ENCODE data around the gene PYGM.

Gene PYGM

DNA sequence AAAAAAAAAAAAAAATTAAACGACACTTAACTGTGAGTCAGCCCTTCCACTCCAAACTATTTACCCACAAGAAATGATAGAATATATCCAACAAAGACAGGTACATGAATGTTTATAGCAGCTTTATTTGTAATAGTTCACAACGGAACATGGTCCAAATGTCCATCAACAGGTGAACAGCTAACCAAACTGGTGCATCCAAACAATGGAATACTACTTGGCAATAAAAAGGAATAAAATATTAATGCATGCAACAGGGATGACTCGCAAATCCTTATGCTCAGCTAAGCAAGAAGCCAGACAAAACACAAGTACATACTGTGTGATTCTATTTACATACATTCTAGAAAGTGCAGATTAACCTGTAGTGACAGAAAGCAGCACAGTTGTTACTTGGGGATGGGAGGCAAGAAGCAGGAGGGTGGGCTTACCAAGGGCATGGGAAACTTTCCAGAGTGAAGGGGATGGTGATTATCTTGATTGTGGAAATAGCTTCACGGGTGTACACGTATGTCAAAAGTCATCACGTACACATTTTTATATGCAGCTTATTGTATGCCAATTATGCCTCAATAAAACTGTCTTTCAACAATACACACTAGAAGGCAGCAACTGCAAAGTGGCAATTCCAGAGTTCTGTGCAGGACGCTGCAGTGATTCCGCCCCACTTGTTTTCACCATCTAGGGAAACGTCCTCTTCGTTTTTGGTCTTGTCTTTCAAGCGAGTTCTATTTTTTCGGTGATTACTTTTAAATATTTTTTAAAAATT lies 25.2 kb upstream of the PYGM start:
- in situ Hi-C loops (cut with MboI; ENCODE audit: low sequenced_read_pairs, unreplicated experiment), result no loop called here

GRCh38 chr11:64778473-64779298 lies 18.9 kb upstream of the PYGM start, which contains the start of gene SF1:
Gene SF1, minus strand, starts transcription at chr11:64778542. Its CDS starts 150 bp downstream, at chr11:64778392.
- in situ Hi-C loops (cut with MboI; ENCODE audit: low sequenced_read_pairs, unreplicated experiment), result no loop called here
- peak; percentile 97 for DNase-seq (ENCODE audit: low spot score)
- no peak for TF ChIP-seq CTCF (IDR thresholded peaks at IDR 0.05; ENCODE audit: borderline replicate concordance, control extremely low read depth, extremely low read depth, insufficient read depth, missing control alignments)

More for the DNA sequence above, 25.2 kb upstream of the PYGM start:
- DNase-seq (ENCODE audit: low spot score), result no peak
- TF ChIP-seq CTCF (IDR thresholded peaks at IDR 0.05; ENCODE audit: borderline replicate concordance, control extremely low read depth, extremely low read depth, insufficient read depth, missing control alignments), result no peak

GRCh38 chr11:64778223-64778472 lies 18.4 kb upstream of the PYGM start:
- no peak for TF ChIP-seq CTCF (IDR thresholded peaks at IDR 0.05; ENCODE audit: borderline replicate concordance, control extremely low read depth, extremely low read depth, insufficient read depth, missing control alignments)
- in situ Hi-C loops (cut with MboI; ENCODE audit: low sequenced_read_pairs, unreplicated experiment), result no loop called here
- DNase-seq (ENCODE audit: low spot score), result no peak

DNA sequence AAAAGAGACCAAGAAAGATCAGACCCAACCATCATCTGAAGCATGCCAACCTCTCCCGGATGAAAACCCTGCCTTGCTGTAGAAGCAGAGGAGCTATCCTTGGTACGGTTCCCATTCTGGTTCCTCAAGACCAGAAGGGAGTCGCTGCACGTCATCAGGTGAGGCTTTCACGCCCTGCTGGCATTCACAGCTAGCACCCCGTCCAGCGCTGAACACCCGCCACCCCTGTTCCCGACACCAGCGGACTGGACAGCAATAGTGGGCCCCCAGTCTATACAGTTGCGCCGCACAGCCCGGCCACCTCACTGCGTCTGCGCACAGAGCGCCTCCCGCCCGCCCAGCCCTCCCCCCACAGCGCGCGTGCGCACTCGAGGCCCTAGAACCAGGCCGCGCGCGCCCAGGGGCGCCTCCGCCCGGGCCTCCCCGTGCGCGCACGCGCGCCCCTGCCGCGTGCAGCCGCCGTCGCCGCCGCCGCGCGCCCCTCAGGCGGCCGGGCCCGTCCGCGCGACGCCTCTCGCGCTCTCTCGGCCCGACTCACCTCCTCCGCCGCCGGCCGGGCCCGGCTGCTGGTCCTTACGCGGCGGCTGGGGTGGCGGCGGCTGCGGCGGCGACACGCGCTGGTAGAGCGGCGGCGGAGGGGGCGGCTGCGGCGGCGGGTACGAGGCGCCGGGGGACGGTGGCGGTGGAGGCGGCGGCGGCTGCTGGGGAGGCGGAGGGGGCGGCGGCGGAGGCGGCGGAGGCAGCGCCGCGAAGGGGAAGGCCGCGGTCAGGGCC lies 17.9 kb upstream of the PYGM start:
- in situ Hi-C loops (cut with MboI; ENCODE audit: low sequenced_read_pairs, unreplicated experiment), result no loop called here
- no peak for TF ChIP-seq CTCF (IDR thresholded peaks at IDR 0.05; ENCODE audit: borderline replicate concordance, control extremely low read depth, extremely low read depth, insufficient read depth, missing control alignments)
- DNase-seq (ENCODE audit: low spot score), result peak; percentile 94

DNA sequence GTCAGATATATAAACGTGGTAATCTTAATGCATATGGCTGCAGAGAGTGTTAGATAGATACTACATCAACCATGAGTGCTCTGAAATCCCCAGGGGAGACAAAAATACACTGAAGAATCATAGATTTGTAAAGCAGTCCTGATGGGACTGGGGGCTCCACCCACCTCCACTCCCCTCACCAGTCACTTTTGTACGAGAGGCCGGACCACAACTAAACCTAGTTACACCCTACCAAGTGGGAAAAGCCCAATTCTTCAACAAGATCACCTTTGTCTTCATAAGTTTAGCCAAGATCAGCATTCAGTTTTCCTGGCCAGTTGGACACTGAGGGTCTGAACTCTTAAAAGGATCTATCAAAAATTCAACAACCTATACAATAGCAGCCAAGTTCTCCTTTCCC lies 17.1 kb upstream of the PYGM start:
- no peak for TF ChIP-seq CTCF (IDR thresholded peaks at IDR 0.05; ENCODE audit: borderline replicate concordance, control extremely low read depth, extremely low read depth, insufficient read depth, missing control alignments)
- in situ Hi-C loops (cut with MboI; ENCODE audit: low sequenced_read_pairs, unreplicated experiment), result no loop called here
- no peak for DNase-seq (ENCODE audit: low spot score)

DNA sequence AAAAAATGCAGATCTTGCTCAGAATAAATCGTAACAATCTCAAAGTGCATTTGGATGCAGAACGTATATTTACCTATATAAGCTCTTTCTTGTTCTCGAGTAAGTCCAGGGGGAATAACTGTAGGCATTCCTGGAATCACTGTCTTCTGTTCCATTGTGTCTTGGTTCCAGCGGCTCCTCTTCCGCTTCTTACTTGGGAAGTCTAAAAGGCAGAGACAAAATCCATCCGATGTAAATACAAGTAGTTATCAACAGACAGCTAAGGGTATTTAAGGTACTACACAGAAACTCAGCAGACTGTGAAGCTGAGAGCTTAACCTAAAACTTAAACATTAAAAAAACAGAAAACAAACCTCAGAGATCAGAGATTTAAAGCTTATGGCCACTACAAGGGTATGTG lies 16.7 kb upstream of the PYGM start:
- in situ Hi-C loops (cut with MboI; ENCODE audit: low sequenced_read_pairs, unreplicated experiment), result no loop called here

More for the DNA sequence above, 16.7 kb upstream of the PYGM start:
- DNase-seq (ENCODE audit: low spot score), result no peak
- TF ChIP-seq CTCF (IDR thresholded peaks at IDR 0.05; ENCODE audit: borderline replicate concordance, control extremely low read depth, extremely low read depth, insufficient read depth, missing control alignments), result no peak

Measured in GM13976 (cell line).